Endothelial cell of umbilical vein (primary cell): Measurements from ENCODE around the gene PCBD2. TPM values are rescaled to one million over a fixed set of nuclear protein-coding genes. Genes with fewer than 3 reads are reported as not detected.

ENCODE experiments used
- BruUV-seq: library from RNA; stranded (reverse); fragments of 400-500 nt; replicated peaks from 2 replicates; lab custom pipeline; 2021; lab: Mats Ljungman, UMichigan
- CTCF ChIA-PET: fragments of 300-600, 350-600 bp; sonication (Branson Sonifier 250); formaldehyde crosslinking; loops from one replicate; lab custom pipeline; 2021; ENCODE audit warnings: antibody characterized with exemption, inconsistent platforms; lab: Charles Lee
- POLR2A ChIA-PET: fragments of 300-600, 350-600 bp; sonication (Branson Sonifier 250); formaldehyde crosslinking; loops from one replicate; lab custom pipeline; 2021; ENCODE audit warnings: antibody characterized with exemption, inconsistent platforms; lab: Charles Lee
- DNase-seq: peaks from one replicate; pipeline ENCODE4 v3.0.0-alpha.2; 2011; ENCODE audit warnings: low read depth, low spot score
- FAIRE-seq: peaks from 2 replicates; lab custom pipeline; 2011; peaks lifted over from hg19 to GRCh38; lab: Jason Lieb, UNC
- H2AFZ ChIP-seq: 2 replicates; pipeline ENCODE4 v1.6.0; 2012; ENCODE audit warnings: low read depth, low read length, control low read depth, inconsistent platforms
- H3K27ac ChIP-seq: 2 replicates; pipeline ENCODE4 v1.5.1; 2011; ENCODE audit warnings: low read depth, mild to moderate bottlenecking, control low read depth, low read length, moderate library complexity; ENCODE audit not compliant: insufficient read depth
- H3K27me3 ChIP-seq, 2 experiments: 2 replicates each; pipeline versions ENCODE4 v1.6.0 to v1.6.1; 2011; ENCODE audit warnings: low read length in 2 of 2, mixed read lengths in 1 of 2; ENCODE audit not compliant: control insufficient read depth in 2 of 2, insufficient read depth in 2 of 2
- H3K36me3 ChIP-seq, 2 experiments: 2 replicates in 1 of 2; 3 replicates in 1 of 2; pipeline ENCODE4 v1.5.1; 2011; ENCODE audit warnings: low read length in 2 of 2, mild to moderate bottlenecking in 1 of 2, moderate library complexity in 1 of 2; ENCODE audit not compliant: control insufficient read depth in 2 of 2, insufficient read depth in 2 of 2; ENCODE audit errors: extremely low read depth in 1 of 2
- H3K4me1 ChIP-seq: 3 replicates; pipeline ENCODE4 v1.5.1; 2011; ENCODE audit warnings: mild to moderate bottlenecking, low read length; ENCODE audit not compliant: control insufficient read depth, insufficient read depth; ENCODE audit errors: extremely low read depth
- H3K4me2 ChIP-seq: 2 replicates; pipeline ENCODE4 v1.6.1; 2011; ENCODE audit warnings: low read length, control low read depth, mixed read lengths; ENCODE audit not compliant: insufficient read depth
- H3K4me3 ChIP-seq, 3 experiments: fragments of 200-600 bp in 1 of 3; sonication (generic), shearing (Covaris generic) in 1 of 3; replicated peaks in 1 of 3; 2 replicates each; pipeline ENCODE4 v1.5.1; 2011 to 2016; ENCODE audit warnings: control low read depth in 3 of 3, low read length in 3 of 3, mild to moderate bottlenecking in 2 of 3, inconsistent platforms in 1 of 3, low read depth in 1 of 3, moderate library complexity in 1 of 3; ENCODE audit not compliant: insufficient read depth in 1 of 3
- H3K79me2 ChIP-seq: 2 replicates; pipeline ENCODE4 v1.6.0; 2012; ENCODE audit warnings: low read length, inconsistent platforms; ENCODE audit not compliant: control insufficient read depth, insufficient read depth
- H3K9ac ChIP-seq: replicated peaks from 2 replicates; pipeline ENCODE3; 2011; ENCODE audit warnings: low read length, control low read depth; ENCODE audit not compliant: insufficient read depth; ENCODE audit errors: extremely low read depth
- H3K9me1 ChIP-seq: replicated peaks from 3 replicates; pipeline ENCODE4 v1.6.0; 2011; ENCODE audit warnings: mild to moderate bottlenecking, low read length; ENCODE audit not compliant: control insufficient read depth, insufficient read depth; ENCODE audit errors: extremely low read depth
- H3K9me3 ChIP-seq: replicated peaks from 2 replicates; pipeline ENCODE4 v1.5.1; 2012; ENCODE audit warnings: low read length, inconsistent platforms; ENCODE audit not compliant: control insufficient read depth, insufficient read depth
- H4K20me1 ChIP-seq: replicated peaks from 2 replicates; pipeline ENCODE3; 2011; ENCODE audit warnings: mild to moderate bottlenecking, low read length; ENCODE audit not compliant: control insufficient read depth, insufficient read depth; ENCODE audit errors: extremely low read depth
- CTCF ChIP-seq, 2 donors: IDR thresholded peaks; 1 replicate in 1 of 2; 2 replicates in 1 of 2; pipeline ENCODE4 v1.5.1; 2011; ENCODE audit warnings: low read length in 2 of 2, mild to moderate bottlenecking in 2 of 2, moderate library complexity in 2 of 2, control low read depth in 1 of 2, inconsistent platforms in 1 of 2, low read depth in 1 of 2; ENCODE audit not compliant: insufficient read depth in 1 of 2; ENCODE audit errors: extremely low read depth in 1 of 2
- EZH2 ChIP-seq: IDR thresholded peaks from 2 replicates; pipeline ENCODE4 v1.6.1; 2012; ENCODE audit warnings: borderline replicate concordance, low read depth, mild to moderate bottlenecking, moderate library complexity, low read length, inconsistent platforms; ENCODE audit not compliant: severe bottlenecking
- FOS ChIP-seq: IDR thresholded peaks from 2 replicates; pipeline ENCODE4 v1.6.1; 2011; ENCODE audit warnings: mild to moderate bottlenecking, low read length, moderate library complexity, borderline replicate concordance; ENCODE audit not compliant: insufficient read depth
- GATA2 ChIP-seq: IDR thresholded peaks from 2 replicates; pipeline ENCODE4 v1.7.0; 2011; ENCODE audit warnings: low read depth, mild to moderate bottlenecking, moderate library complexity, mixed read lengths, low read length; ENCODE audit not compliant: insufficient read length, insufficient read depth
- JUN ChIP-seq: IDR thresholded peaks from 2 replicates; pipeline ENCODE4 v1.6.1; 2011; ENCODE audit warnings: borderline replicate concordance, low read depth; ENCODE audit not compliant: insufficient read length, insufficient read depth
- MYC ChIP-seq: IDR thresholded peaks from one replicate; pipeline ENCODE4 v1.6.1; 2011; ENCODE audit warnings: mild to moderate bottlenecking, low read depth, low read length
- POLR2A ChIP-seq: IDR thresholded peaks from 2 replicates; pipeline ENCODE4 v1.6.1; 2012; ENCODE audit warnings: low read depth, mild to moderate bottlenecking, control low read depth, low read length
- POLR2AphosphoS5 ChIP-seq: IDR thresholded peaks from 2 replicates; pipeline ENCODE4 v1.6.1; 2012; ENCODE audit warnings: low read depth, mild to moderate bottlenecking, control low read depth, low read length, moderate library complexity; ENCODE audit not compliant: insufficient read depth
- dilution Hi-C: fragments of 300-500 bp; cut with MboI; formaldehyde crosslinking; loops from one replicate; pipeline ENCODE4 v1.15.0; 2019; ENCODE audit warnings: low sequenced_read_pairs; ENCODE audit not compliant: extremely low pct_ligation_motif_present
- intact Hi-C: fragments of 100-400 bp; cut with micrococcal nuclease; formaldehyde crosslinking; loops from one replicate; pipeline ENCODE4 v1.10.0; 2022
- polyA plus RNA-seq, 4 experiments: library from polyadenylated mRNA; depleted of rRNA in 3 of 4; stranded (reverse) in 3 of 4; unstranded in 1 of 4; fragments of >200 nt; gene quantifications; 2 replicates each; pipeline versions ENCODE4 v1.2.1 to v1.2.3, GENCODE V29; 2011 to 2012; ENCODE audit warnings: missing spikeins in 1 of 4
- total RNA-seq: library from RNA; stranded (reverse); gene quantifications from 2 replicates; pipeline ENCODE4 v1.2.3, GENCODE V29; 2021
- TF ChIP-seq, protein P1 (sequence below): IDR thresholded peaks from 2 replicates; pipeline ENCODE4 v1.6.1; 2011; ENCODE audit not compliant: insufficient read depth, insufficient read length

The PCBD2 gene
- total and polyA plus RNA-seq, 2 donors (not counting 3 experiments of a cell fraction or from before 2014, with no cell fraction given) = 4.0 to 10.7 TPM

DNA sequence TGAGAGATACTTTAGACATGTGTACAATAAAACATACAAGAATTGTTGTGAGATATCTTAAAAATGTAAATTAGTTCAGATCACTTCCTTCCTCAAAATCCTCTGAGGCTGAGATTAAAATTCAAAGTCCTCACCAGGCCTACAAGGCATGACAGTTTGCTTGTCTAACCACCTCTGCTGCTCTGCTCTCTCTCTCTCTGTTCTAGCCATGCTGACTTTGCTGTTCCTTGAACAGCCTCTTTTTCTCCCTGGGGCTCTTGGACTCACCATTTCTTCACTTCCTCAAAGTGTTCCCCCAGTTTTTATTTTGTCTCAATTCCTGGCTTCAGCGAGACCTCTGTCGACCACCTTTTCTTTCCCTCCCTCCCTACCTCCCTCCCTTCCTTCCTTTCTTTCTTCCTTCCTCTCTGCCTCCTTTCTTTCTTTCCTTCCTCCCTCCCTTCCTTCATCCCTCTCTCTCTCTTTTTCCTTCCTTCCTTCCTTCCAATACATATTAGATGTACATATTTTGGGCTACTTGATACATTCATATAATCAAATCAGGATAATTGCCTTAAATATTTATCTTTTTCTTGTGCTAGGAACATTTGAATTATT is 89.7 kb downstream of the PCBD2 start:
- no peak for FAIRE-seq
- CTCF ChIA-PET = no interaction called here
- dilution Hi-C loops = no loop called here

More for the DNA sequence above, 89.7 kb downstream of the PCBD2 start:
- no peak for DNase-seq
- no TSS peak for BruUV-seq
- intact Hi-C loops = no loop called here
- no peaks in the 10 kb centered on the region for H4K20me1 ChIP-seq
- no peak overlapping the region for H3K9ac ChIP-seq
- no peak overlapping the region for H3K4me3 ChIP-seq
- no peaks in the 10 kb centered on the region for H3K9me3 ChIP-seq
- no peaks in the 10 kb centered on the region for H3K4me1 ChIP-seq
- H3K9me1 ChIP-seq = no peaks in the 10 kb centered on the region
- H2AFZ ChIP-seq = no peak overlapping the region
- no peak for TF ChIP-seq CTCF (IDR thresholded peaks at IDR 0.05; ENCODE audit: extremely low read depth in 1 of 2, insufficient read depth in 1 of 2, low read depth in 1 of 2, low read length in 2 of 2)
- TF ChIP-seq POLR2A = no peak
- no peak for TF ChIP-seq FOS
- no peak for TF ChIP-seq MYC
- no peak for TF ChIP-seq GATA2
- TF ChIP-seq EZH2 = no peak
- TF ChIP-seq POLR2AphosphoS5 = no peak
- no peak for TF ChIP-seq JUN
- TF ChIP-seq, protein P1, sequence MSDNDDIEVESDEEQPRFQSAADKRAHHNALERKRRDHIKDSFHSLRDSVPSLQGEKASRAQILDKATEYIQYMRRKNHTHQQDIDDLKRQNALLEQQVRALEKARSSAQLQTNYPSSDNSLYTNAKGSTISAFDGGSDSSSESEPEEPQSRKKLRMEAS = no peak
- no peak overlapping the region for H3K4me2 ChIP-seq
- no peaks in the 10 kb centered on the region for H3K36me3 ChIP-seq
- H3K79me2 ChIP-seq = no peaks in the 10 kb centered on the region
- H3K27me3 ChIP-seq = peaks cover 0 to 4% of the 10 kb centered on the region in 2 experiments
- POLR2A ChIA-PET = no interaction called here
- H3K27ac ChIP-seq = no peak overlapping the region
